ENCODE measurements around the gene NDOR1. TPM values are rescaled to one million over a fixed set of nuclear protein-coding genes. Genes with fewer than 3 reads are reported as not detected.

The NDOR1 gene
- total RNA-seq, 1 donor from 2014 or later: 20.5 TPM

DNA sequence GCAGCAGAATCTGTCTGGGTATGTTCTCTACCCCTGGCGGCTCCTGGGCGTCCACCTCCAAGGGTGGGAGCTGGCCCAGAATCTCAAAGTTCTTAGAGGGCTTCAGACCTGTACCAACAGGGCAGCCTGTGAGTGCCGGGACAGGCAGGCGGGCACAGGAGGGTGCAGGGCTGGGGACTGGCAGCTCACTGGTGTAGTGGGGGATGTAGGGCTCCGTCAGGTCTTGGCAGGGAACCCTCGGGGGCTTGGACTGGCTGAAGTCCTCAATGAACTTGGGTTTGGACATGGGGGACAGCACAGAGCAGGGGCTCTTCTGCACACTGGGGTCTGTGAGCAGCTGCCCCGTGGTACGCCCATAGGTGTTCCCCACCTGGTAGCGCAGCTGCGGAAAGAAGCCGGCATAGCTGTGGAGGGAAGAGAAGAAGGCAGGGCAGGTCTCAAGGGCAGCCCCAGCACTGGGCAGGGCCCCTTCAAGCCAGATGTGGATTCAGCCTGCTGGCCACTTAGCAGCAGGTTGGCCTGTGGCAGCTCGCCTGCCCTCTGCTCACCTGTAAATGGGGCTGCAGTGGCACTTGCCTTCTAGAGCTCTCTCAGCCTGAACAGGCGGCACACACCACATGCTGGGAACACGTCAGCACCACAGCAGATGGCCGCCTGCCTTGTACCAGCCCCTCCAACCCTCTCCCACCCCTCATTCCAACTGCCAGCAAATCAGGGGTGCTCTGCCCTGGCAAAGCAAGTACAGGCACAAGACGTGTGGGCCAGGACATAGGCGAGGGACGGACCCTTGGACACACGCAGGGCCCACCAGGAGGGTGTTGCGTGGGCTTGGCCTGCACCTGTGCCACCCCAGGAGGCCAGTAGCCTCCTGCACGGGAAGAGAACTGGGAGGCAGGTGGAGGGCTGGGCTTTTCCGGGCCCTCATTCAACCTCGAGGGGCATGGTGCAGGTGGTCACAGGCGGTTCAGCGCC, 40.2 kb downstream of the NDOR1 start:
- Mint-ChIP-seq H3K36me3 (ENCODE audit: unreplicated experiment) (peaks cover 9% of the 10 kb centered on the region), H3K4me1 (ENCODE audit: unreplicated experiment) (peaks cover 20% of the 10 kb centered on the region), H3K27me3 (ENCODE audit: unreplicated experiment) (no peaks in the 10 kb centered on the region), H3K27ac (ENCODE audit: unreplicated experiment) (no peak overlapping the region), H3K9me3 (ENCODE audit: unreplicated experiment) (no peaks in the 10 kb centered on the region), H3K4me3 (ENCODE audit: unreplicated experiment) (no peak overlapping the region)
- TF ChIP-seq, protein P1, sequence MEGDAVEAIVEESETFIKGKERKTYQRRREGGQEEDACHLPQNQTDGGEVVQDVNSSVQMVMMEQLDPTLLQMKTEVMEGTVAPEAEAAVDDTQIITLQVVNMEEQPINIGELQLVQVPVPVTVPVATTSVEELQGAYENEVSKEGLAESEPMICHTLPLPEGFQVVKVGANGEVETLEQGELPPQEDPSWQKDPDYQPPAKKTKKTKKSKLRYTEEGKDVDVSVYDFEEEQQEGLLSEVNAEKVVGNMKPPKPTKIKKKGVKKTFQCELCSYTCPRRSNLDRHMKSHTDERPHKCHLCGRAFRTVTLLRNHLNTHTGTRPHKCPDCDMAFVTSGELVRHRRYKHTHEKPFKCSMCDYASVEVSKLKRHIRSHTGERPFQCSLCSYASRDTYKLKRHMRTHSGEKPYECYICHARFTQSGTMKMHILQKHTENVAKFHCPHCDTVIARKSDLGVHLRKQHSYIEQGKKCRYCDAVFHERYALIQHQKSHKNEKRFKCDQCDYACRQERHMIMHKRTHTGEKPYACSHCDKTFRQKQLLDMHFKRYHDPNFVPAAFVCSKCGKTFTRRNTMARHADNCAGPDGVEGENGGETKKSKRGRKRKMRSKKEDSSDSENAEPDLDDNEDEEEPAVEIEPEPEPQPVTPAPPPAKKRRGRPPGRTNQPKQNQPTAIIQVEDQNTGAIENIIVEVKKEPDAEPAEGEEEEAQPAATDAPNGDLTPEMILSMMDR (IDR thresholded peaks at IDR 0.05): no peak
- DNase-seq (ENCODE audit: extremely low spot score, unreplicated experiment): no peak

DNA sequence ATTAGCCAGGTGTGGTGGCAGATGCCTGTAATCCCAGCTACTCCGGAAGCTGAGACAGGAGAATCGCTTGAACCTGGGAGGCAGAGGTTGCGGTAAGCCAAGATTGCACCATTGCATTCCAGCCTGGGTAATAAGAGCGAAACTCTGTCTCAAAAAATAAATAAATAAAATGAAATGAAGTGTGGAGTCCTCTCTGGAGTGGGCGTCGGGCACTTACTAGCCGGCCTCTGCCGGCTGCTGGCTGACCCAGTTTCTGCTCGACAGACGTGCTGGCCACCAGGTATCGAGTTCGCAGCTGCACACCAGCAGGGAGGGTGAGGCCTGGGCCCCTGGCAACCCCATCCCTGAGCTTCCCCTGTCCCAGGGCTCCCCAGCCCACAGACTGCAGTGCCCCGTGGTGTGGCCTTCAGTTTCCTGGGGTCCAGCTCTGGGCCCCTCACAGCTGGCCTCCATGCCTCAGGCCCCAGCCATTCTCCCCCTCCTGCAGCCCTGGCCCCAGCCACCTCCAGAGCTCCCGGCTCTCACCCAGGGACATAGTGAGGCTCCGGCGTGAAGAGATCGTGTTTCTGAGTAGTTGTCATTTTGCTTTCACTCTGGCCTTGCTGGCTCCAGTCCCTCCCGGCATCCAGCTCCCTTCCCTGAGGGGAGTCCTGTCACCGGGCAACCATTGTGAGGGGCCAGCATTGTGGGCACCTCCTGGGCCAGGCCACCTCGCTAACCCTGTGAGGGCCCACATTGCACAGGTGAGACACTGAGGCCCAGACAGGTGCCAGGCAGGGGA, 41.8 kb downstream of the NDOR1 start:
- H3K4me1 Mint-ChIP-seq (ENCODE audit: unreplicated experiment): peaks cover 17% of the 10 kb centered on the region

DNA sequence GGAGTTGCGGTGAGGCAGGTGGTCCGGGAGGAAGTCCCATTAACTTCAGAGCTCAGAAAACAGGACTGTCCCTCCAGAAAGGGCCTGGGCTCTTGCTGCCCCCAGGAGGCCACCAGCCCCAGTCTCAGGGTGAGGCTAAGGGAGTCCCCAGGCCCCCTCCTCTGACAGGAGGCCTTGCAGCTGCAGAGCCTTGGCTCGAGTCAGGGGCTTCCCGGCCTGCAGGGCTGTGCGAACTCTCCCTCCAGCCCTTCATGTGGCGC, 42.3 kb downstream of the NDOR1 start:
- no peak overlapping the region for H3K4me3 Mint-ChIP-seq (ENCODE audit: unreplicated experiment)
- TF ChIP-seq, protein P1 (IDR thresholded peaks at IDR 0.05): no peak
- H3K27ac Mint-ChIP-seq (ENCODE audit: unreplicated experiment): no peak overlapping the region
- H3K36me3 Mint-ChIP-seq (ENCODE audit: unreplicated experiment): peaks cover 1% of the 10 kb centered on the region
- H3K9me3 Mint-ChIP-seq (ENCODE audit: unreplicated experiment): no peaks in the 10 kb centered on the region
- H3K27me3 Mint-ChIP-seq (ENCODE audit: unreplicated experiment): no peaks in the 10 kb centered on the region
- no peak for DNase-seq (ENCODE audit: extremely low spot score, unreplicated experiment)
- H3K4me1 Mint-ChIP-seq (ENCODE audit: unreplicated experiment): peaks cover 11% of the 10 kb centered on the region

More for the DNA sequence above, 41.8 kb downstream of the NDOR1 start:
- H3K4me3 Mint-ChIP-seq (ENCODE audit: unreplicated experiment): no peak overlapping the region
- TF ChIP-seq, protein P1 (IDR thresholded peaks at IDR 0.05): no peak
- no peaks in the 10 kb centered on the region for H3K9me3 Mint-ChIP-seq (ENCODE audit: unreplicated experiment)
- H3K27ac Mint-ChIP-seq (ENCODE audit: unreplicated experiment): no peak overlapping the region
- H3K36me3 Mint-ChIP-seq (ENCODE audit: unreplicated experiment): peaks cover 7% of the 10 kb centered on the region
- no peaks in the 10 kb centered on the region for H3K27me3 Mint-ChIP-seq (ENCODE audit: unreplicated experiment)
- no peak for DNase-seq (ENCODE audit: extremely low spot score, unreplicated experiment)

DNA sequence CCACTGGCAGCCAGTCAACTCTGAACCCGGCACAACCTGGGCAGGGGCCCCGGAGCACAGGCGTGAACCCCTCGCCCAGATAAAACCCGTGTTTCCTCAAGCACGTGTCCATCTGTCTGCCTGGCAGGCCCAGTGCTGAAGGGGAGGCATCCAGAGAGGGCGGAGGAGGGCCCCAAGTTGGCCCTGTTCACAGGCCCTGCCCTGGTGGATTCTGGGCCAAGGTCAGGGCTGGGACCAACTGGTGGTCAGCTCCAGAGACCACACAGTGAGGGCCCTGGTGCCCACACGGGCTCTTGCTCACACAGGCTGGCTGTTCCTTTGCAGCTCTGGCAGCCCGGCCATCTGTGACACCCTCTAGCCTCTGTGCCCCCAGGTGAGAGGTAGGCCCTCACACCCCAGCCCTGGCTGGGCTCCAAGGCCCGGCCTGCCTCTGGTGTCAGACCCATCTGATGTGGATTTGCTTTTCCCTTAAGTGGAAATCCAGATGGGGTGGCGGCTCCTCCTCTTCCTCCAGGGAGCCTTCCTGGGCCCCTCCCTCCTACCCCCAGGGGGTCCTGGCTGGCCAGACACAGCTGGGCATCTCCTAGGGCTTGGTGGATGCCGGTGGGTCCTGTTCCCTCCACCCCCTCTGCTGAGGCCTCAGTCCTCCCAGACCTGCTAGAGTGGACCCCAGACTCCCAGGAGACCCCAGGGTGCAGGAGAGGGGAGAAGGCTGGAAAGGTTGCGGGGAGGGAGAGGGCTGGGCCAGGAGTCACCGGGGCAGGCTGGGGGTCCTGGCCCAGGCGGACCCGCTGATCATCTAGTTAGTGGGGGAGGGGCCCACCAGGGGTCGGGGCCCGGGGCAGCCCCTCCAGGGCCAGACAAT, 45.1 kb downstream of the NDOR1 start:
- TF ChIP-seq, protein P1 (IDR thresholded peaks at IDR 0.05): no peak
- H3K27ac Mint-ChIP-seq (ENCODE audit: unreplicated experiment): no peak overlapping the region

More for the DNA sequence above, 45.1 kb downstream of the NDOR1 start:
- H3K9me3 Mint-ChIP-seq (ENCODE audit: unreplicated experiment): no peaks in the 10 kb centered on the region
- H3K36me3 Mint-ChIP-seq (ENCODE audit: unreplicated experiment): no peaks in the 10 kb centered on the region
- H3K4me3 Mint-ChIP-seq (ENCODE audit: unreplicated experiment): no peak overlapping the region
- H3K27me3 Mint-ChIP-seq (ENCODE audit: unreplicated experiment): no peaks in the 10 kb centered on the region
- H3K4me1 Mint-ChIP-seq (ENCODE audit: unreplicated experiment): peaks cover 10% of the 10 kb centered on the region
- DNase-seq (ENCODE audit: extremely low spot score, unreplicated experiment): no peak
